GM21381 (cell line): ENCODE data around the gene PYGB.

Experiments
- ATAC-seq: cut with Tn5 transposase; IDR thresholded peaks from one replicate; pipeline ENCODE4 v1.9.1; 2021; ENCODE audit warnings: mild to moderate bottlenecking, moderate library complexity; ENCODE audit not compliant: unreplicated experiment

The PYGB gene

DNA sequence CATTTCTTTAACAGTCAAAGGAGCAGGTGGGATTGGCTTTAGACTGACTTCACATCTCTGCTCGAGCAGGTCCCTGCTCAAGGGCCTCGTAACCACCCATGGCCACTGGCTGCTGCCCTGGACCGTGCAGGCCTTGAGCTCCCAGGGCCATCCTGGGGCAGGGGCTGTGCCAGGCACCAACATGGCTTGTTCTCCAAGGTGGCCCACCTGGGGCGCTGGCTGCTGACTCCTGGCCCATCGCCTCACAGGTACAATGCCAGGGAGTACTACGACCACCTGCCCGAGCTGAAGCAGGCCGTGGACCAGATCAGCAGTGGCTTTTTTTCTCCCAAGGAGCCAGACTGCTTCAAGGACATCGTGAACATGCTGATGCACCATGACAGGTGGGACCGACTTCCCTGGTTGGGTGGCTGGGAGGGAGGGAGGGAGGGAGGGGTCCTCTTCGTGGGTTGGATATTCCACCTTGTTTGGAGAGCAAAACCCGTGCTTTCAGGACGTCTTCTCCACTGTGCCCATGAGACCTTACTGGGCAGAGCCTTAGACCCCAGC, 46.1 kb downstream of the PYGB start:
- ATAC-seq, result no peak

DNA sequence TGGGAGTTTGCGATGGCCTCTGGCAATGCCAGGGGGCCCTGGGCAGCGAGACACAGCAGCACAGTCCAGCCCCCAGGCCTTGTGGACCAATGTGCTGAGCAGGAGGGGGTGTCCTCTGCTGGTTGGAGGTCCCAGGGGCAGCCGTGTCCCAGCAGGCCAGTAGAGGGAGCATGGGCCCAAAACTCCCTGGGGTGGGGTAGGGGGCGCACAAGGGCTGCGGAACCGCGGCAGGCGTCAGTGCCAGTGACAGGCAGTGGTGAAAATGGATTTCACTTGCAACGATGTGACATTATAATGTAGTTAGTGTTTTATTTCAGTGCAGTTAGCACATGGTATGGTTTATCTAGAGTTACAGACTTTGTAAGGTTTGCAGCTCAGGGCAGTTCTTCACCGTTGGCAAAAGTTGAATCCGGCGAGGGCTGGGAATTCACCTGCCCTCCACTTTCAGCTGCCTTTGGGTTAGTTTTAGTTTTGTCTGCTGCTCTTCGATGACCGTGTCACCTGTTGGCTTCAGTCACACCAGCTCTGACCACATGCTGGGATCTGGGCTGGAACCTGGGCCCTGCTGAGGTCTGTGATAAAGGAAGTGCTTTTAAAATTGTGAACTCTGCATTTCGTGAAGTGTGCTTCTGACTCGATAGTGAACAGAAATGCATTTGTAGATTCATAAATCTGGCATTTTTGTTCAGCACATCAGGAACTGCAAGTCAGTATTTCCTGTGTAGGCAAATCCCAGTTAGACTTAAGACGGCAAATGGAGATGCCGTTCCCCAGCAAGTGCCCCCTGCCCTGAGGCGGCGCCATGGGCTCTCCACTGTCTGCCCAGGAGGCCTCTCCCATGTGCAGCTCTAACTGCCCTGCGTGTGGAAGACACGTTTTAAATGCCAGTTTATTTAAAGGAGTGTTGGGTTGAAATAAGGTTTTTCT, 46.8 kb downstream of the PYGB start:
- ATAC-seq, result no peak

DNA sequence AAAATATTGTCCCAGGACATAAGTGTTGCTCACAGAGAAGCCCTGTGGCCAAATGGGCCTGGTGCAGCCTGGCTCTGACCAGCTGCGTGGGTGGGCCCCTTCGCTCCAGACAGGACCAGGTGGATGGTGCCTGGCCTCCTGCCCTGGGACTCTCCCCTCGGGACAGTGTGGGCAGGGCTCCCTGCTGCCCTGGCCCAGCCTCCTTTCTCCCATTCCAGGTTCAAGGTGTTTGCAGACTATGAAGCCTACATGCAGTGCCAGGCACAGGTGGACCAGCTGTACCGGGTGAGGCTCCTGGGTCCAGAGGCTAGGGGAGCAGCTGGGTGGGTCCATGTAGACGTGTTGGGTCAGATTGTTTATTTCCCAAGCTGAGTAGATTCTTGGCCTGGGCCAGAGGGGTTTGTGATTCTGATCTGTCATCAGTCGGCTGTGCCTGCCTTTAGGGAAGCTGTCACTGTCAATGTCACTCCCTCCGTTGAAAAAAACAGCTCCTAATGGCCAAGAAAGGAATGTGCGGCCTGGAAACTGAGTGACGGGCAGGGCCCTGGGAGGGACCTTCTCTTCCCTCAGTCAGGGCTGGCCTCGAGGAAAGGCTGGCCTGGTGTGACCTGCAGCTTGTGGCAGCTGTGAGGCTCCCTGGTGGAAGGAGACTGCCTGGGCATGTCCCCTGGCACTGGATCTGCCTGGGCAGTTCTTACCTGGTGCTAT, 47.7 kb downstream of the PYGB start:
- no peak for ATAC-seq

DNA sequence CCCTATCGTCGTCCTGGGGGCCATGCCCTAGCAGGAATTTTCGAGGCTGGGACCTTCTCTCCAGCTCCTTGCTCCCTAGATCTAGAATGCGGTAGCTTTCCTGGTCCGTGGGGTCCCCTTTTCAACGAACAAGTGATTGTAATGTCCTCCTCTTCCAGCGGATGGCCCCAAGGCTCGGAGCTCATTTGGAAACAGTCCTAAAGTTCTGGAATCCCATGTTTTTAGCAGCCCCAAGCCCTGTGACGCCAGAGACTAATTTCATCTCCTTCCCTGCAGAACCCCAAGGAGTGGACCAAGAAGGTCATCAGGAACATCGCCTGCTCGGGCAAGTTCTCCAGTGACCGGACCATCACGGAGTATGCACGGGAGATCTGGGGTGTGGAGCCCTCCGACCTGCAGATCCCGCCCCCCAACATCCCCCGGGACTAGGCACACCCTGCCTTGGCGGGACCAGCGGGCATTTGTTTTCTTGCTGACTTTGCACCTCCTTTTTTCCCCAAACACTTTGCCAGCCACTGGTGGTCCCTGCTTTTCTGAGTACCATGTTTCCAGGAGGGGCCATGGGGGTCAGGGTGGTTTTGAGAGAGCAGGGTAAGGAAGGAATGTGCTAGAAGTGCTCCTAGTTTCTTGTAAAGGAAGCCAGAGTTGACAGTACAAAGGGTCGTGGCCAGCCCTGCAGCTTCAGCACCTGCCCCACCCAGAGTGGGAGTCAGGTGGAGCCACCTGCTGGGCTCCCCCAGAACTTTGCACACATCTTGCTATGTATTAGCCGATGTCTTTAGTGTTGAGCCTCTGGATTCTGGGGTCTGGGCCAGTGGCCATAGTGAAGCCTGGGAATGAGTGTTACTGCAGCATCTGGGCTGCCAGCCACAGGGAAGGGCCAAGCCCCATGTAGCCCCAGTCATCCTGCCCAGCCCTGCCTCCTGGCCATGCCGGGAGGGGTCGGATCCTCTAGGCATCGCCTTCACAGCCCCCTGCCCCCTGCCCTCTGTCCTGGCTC, 48.5 kb downstream of the PYGB start:
- no peak for ATAC-seq

DNA sequence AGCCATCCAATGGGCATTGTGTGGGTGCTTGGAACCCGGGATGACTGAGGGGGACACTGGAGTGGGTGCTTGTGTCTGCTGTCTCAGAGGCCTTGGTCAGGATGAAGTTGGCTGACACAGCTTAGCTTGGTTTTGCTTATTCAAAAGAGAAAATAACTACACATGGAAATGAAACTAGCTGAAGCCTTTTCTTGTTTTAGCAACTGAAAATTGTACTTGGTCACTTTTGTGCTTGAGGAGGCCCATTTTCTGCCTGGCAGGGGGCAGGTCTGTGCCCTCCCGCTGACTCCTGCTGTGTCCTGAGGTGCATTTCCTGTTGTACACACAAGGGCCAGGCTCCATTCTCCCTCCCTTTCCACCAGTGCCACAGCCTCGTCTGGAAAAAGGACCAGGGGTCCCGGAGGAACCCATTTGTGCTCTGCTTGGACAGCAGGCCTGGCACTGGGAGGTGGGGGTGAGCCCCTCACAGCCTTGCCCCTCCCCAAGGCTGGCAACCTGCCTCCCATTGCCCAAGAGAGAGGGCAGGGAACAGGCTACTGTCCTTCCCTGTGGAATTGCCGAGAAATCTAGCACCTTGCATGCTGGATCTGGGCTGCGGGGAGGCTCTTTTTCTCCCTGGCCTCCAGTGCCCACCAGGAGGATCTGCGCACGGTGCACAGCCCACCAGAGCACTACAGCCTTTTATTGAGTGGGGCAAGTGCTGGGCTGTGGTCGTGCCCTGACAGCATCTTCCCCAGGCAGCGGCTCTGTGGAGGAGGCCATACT, 49.4 kb downstream of the PYGB start:
- peak; percentile 65 for ATAC-seq

DNA sequence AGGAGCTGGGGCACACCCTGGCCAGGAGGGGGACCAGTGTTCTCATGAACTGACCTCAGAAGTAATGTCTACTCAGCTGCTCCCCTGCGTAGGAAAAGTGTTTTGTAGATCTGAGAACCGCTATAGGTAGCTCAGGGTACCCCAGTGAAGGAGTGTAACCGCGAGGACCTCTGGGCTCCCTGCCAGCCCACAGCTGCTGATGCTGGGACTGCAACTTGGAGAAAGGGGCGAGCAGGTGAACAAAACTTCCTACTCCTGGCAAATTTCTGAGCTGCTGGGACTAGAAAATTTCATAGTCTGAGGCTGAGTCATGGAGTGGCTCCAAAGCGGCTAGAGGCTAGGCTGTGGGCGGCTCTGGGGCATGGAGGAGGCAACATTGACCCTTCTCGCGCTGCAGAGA, 51.9 kb downstream of the PYGB start:
- no peak for ATAC-seq

DNA sequence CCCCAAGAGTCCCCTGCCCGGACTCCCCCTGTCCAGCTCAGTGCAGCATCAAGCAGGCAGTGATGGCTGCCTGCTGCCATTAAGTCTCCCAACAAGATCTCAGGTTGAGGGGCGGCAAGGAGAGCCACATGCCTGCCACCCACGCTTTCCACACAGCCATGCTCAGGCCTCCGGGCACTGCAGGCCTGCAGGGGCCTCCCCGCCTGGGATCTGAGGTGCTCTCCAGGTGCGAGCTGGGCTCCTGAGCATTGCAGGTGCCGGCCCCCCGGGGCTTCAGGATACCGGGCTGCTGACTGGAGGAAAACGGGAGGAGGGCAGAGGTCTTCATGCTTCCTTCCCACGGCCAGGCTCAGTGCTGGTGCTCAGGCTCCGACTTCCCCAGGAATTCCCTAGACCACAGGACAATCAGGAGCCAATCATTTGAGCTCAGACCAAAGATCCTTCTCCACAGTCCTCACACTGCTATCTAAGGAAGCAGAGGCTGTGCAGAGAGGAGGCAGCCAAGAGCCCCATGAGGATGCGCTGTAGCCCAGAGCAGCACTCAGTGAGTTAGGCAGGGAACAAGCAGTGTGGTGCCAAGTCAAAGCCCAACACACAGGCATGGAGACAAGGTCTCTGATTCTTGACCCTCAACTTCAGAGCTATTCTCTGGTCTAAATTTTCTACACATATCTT, 52.7 kb downstream of the PYGB start:
- no peak for ATAC-seq

DNA sequence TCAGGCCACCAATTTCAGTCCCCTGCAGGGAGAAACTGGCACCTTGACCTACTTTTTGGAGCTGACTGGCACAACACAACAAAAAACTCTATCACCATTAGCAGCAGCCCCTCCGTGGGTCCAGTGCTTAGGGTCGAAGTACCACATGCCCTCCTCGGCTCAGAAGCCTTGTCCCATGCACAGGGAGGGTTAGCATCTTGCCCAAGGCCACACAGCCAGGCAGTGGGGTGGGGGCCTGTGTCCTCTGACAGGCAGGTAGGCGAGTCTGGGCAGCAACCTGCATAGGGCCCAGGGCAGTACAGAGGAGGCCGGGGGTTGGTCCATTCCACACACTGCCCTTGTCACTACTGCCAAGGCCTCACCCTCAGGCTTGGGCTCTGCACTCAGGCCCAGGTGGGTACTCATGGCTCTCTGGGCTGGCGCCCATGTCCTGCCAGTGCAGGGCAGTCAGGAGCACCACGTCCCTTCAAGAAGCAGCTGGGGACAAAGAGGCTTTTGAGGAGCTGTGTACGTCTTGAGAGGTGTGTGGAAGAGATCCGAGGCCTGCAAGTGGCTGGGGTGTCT, 53.6 kb downstream of the PYGB start:
- no peak for ATAC-seq

DNA sequence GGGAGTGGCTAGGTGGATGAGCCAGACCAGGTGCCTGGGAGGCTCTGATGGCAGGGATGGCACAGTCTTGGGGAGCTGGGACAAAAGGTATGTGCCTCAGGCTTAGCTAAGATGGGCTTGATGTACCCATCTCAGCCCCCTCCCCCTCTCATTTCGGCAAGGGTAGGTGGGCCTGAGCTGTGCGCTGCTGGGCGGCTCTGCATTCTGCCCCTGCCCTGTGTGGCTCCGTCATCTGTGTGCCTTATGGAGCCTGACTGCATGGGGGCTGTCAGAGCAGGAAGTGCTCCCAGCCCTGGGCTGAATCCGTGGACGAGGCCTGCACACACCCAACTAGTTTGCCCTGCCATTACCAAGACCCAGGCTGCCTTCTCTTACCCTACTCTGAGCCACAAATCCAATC, 54.7 kb downstream of the PYGB start:
- no peak for ATAC-seq

DNA sequence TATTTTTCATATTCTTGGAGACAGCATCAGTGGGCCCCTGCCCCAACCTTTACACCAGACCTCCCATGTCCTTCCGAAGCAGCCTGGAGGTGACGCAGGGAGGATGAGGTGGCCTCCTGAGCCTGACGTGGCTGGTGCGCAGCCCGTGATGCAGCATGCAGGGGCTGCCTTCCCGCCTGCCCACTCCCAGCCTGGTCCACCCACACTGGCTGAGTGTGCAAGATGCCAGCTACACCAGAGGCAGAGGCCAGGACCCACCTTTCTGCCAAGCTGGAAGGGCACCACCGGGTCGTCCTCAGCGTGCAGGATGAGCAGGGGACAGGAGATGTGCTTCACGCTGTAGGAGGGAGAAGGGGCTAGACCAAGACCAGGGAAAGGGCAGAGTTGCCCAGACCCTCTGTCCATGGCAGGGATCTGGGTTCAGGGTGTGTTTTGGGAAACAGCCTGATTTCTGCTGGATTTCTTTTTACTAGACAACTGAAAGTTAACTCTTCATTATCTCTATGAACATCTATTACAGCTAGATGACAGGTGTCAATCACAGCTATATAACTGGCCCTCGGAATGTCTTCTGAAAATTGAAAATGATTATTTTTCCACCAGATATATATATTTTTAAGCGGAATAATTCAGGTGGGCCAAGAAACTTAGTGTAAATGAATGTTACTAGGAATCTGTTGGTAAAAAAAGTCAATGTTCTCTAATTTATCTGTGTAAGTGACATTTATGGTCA, 55.6 kb downstream of the PYGB start:
- ATAC-seq, result no peak

DNA sequence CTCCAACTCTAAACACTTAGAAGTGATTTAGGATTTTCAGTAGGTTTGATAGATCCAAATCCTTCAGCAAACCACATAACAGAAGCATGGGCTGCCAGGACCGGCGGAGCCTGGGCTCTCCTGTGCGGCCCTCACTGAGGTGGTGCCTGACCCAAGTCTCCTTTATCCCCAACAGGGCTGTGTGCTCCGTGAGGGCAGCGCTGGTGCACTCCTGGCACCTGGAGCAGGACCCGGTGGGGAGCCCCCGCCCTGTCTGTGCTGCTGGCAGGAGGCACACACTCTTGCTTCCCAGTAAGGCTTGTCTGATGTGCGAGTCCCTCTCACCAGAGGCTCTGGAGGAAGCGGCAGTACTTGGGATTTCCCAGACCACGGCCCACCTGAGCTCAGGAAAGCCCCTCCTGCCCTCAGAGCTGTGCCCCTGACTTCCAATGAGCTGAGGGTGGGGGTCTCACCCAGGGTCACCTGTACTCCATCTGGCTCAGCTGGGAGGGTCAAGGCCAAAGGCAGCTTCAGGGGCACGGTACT, 56.2 kb downstream of the PYGB start:
- no peak for ATAC-seq

DNA sequence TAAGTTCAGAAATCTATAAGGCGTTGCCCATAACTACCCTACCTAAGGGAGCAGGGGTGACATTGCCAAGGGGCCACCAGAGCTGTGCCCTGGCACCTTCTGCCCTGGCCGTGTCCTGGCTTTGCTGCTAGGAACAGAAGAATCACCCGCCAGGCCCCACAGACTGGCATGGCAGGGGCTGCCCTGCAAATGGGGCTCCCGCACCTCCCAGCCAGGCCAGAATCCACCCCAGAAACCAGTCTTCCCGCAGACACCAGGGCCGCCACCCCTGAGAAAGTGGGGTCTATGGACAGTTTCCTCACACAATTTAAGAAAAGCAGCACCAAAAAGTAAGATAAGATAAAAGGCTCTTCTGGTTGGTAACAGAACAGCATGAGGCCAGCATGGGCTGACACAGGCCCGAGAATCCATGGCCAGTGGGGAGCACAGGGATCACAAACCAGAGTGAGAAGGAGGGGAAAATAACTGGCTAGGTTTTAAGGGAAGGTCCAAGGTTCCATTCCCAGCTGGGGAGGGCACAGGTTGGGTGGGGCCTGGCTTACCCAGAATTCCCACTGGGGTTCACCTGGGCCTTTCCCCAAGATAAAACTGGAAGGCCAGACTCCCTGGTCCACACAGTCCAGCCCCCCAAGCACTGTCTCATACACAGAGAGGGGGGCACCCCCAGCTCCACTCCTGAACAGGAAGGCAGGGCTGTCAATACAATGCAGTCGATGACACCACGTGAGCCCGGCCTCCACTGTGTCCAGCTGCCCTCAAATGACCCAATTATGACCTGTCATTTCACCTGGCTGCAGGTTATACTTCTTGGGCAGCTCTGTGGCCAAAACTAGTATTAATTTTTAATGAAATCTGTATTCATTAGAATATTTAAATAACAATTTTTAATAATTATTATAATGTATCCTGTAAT, 59.4 kb downstream of the PYGB start:
- no peak for ATAC-seq

DNA sequence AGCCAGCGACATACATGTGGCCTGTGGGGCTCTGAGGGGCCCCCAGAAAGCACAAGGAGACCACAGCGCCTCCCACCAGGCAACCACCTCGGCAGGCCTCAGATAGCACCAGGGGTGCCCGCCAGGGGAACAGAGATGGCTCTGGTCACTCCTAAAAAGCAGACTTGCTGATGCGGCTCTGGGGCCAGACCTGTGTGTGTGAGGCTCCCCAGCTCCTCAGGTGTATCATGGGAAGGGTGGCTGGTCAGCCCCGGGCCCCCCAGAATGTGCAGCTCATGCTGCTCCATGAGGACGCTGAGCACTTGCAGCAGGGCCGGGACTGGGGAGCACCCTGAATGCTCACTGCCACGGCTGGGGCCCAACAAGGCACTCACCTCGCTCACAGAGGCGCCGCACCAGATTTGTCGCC, 60.2 kb downstream of the PYGB start:
- ATAC-seq, result no peak

DNA sequence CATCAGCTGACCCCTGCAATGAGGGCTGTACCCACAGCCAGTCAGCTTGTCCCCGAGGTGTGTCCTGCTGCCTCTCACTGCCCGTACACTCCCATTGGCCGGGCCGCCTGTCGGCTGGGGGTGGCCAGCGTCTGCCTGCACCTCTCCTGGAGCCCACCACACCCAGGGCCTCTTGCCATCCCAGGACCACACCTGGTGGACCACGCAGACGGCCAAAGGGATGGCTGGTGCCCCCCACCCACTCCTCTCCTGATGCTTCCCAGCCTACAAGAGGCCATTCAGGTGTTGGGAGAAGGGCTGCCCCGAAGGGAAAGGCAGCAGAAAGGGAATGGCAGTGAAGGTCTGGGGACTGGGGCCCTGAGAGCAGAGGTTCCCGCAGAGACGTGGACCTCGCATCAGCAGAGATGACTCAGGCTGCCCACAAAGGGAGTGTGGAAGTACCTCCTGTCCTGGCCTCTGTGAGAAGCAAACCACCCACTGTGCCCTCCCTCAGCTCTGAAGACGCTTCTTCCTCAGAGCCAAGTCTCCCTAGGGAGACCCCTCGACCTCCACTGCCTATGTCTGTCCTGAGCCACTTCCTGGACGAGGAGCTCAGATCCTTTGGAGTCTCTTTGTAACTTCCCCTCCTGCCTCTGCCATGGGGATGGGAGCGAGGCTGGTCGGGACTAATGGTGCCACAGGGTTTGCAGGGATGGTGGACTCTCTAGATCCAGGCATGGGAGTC, 60.9 kb downstream of the PYGB start:
- no peak for ATAC-seq

DNA sequence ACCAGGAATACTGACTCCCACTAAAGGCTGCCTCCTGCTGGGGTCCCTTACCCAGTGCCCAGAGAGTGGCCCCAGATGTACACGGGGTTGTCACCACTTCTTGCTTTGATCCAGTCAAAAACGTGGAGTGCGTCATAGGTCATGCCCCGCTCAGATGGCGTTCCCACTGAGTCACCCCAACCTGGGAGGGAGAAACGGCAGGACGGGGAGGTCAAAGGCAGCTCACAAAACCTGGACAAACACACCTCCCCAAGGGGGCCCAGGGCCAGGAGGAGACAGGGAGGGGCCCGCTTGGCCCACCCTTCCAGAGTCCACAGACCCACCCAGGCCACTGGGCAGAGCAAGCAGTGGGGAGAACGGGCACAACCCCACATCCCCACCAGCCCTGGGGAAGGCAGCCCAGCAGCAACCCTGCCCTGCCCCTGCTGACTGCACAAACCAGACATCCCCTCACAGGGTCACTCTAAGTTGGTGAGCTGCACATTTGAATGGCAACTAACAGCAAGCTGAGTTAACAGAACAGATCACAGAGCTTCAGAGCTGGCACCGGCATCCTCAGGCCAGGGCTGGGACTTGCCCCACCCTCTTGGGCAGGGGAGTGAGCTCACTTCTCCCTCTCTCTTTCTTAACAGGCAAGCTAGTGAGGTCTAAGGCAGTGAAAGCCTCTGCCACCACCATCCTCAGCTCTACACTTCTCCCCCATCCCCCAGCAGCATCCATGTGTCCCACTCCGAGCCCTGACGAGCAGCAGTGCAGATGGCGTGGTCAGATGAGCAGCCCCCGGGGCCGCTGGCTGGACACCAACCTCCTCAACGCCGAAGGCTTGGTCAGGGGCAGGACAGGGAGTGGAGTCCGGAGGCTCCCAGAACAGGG, 61.7 kb downstream of the PYGB start:
- no peak for ATAC-seq
